Hepatocyte (in vitro differentiated cells): ENCODE results near the gene THAP8.

Source experiments
- EZH2phosphoT487 ChIP-seq: fragments of 200-600 bp; sonication (generic); IDR thresholded peaks from one replicate; pipeline ENCODE4 v1.6.1; 2018; ENCODE audit warnings: antibody characterized with exemption, mild to moderate bottlenecking, low read depth, moderate library complexity; ENCODE audit not compliant: unreplicated experiment, severe bottlenecking
- TF ChIP-seq, protein P1 (sequence below): fragments of 200-600 bp; sonication (generic); IDR thresholded peaks from 2 replicates; pipeline ENCODE4 v1.5.1; 2016; ENCODE audit warnings: antibody characterized with exemption, mild to moderate bottlenecking; ENCODE audit not compliant: poor library complexity

DNA sequence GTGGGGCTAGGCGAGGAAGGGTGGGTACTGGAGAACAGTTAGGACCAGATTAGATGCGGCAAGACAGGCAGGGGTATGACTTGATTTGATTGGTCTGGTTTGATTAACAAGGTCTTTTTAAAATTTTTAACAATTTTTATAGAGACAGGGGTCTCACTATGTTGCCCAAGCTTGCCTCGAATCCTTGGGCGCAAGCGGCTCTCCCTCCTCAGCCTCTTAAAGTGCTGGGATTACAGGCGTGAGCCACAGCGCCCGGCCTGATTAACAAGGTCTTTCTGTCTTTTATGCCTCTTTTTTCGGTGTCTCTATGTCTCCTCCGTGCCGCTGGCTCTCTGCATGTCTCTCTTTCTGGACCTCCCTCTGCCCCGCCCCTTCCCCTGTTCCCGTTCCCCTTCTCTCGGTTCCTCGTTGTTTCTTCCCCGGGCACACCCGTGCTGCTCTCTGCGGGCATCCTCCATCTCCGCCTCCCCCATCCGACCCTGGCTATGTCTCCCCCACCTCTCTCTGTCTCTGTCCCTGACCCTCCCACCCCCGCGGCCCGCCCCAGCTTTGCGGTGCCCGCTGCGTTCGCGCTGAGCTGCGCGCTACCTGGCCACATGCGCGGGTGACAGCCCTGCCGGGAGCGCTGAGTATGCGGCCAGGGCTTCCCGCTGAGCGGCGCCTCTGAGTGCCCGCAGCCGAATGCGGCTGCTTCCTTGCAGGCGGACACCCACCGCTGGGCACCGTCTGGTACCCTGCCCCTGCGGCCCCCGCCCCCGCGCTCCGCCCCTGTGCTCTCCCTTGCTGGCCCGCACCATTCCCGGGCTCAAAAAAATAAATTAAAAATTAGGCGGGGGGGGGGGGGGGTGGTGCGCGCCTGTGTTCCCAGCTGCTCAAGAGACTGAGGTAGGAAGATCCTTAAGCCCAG is 67.2 kb downstream of the THAP8 start:
- TF ChIP-seq, protein P1, sequence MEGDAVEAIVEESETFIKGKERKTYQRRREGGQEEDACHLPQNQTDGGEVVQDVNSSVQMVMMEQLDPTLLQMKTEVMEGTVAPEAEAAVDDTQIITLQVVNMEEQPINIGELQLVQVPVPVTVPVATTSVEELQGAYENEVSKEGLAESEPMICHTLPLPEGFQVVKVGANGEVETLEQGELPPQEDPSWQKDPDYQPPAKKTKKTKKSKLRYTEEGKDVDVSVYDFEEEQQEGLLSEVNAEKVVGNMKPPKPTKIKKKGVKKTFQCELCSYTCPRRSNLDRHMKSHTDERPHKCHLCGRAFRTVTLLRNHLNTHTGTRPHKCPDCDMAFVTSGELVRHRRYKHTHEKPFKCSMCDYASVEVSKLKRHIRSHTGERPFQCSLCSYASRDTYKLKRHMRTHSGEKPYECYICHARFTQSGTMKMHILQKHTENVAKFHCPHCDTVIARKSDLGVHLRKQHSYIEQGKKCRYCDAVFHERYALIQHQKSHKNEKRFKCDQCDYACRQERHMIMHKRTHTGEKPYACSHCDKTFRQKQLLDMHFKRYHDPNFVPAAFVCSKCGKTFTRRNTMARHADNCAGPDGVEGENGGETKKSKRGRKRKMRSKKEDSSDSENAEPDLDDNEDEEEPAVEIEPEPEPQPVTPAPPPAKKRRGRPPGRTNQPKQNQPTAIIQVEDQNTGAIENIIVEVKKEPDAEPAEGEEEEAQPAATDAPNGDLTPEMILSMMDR: peak; percentile 20
- no peak for TF ChIP-seq EZH2phosphoT487
